HG02623 (cell line): ENCODE results near the gene GRIK3.

ENCODE experiments used
- ATAC-seq: cut with Tn5 transposase; IDR thresholded peaks from one replicate; pipeline ENCODE4 v1.9.1; 2021; ENCODE audit warnings: moderate library complexity; ENCODE audit not compliant: unreplicated experiment

GRIK3 gene

GRCh38 chr1:36835696-36836095 lies 198.6 kb downstream of the GRIK3 start:
- no peak for ATAC-seq

DNA sequence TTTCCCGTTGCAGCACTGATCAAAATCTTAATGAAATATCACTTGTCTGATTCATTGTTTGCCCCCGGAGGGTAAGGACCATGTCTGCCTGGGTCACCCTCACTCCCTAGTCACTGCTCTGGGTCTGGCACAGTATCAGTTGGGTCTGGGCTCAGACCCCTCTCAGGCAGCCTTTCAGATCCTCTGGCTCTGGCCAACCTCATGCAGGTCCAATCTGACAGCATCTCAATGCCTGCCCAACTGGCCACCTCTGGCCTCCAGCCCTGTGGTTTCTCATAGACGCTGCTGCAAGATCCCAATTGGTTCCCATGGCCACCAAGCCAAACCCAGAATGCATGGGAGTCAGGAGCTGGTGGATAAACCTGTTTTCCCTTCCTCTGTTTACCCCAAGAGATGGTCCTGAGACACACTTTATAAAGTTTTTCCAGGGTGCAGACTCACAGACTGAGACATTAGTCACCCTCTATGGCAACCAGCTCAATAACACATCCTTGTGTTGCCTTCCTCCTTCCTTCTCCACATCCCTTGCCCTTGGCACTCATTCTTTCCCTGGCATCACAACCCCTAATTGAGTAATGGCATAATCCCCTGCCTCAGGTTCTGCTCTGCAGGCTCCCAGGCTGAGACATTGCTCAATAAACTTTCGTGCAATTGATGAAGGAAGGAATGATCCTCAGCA lies 199.2 kb downstream of the GRIK3 start:
- no peak for ATAC-seq

GRCh38 chr1:36834586-36834985 lies 199.7 kb downstream of the GRIK3 start:
- no peak for ATAC-seq

DNA sequence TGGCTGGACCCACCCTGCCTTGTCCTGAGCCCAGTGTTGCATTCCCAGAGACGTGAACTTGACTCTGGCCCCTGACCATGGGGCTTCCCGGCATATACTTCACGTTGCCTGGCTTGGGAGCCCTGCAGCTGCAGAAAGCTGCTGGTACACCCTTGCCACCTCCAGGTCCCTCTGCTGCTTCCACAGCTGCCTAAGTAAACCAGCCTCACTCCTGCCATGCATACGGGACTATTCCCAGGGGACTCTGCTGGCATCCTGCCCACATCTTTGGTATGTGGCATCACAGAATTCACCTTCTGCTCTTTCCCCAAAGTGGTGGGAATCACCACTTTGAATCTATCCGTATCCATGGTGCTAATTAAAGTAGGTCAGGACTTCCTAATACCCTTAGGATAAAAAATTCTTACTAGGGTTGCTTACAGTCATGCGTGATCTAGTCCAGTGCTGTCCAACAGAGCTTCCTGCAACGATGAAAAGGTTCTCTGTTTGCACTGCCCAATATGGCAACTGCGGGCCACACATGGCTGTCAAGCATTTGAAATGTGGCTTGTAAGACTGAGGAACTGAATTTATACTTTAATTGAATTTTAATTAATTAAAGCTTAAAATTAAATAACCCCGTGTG lies 203.0 kb downstream of the GRIK3 start:
- no peak for ATAC-seq

DNA sequence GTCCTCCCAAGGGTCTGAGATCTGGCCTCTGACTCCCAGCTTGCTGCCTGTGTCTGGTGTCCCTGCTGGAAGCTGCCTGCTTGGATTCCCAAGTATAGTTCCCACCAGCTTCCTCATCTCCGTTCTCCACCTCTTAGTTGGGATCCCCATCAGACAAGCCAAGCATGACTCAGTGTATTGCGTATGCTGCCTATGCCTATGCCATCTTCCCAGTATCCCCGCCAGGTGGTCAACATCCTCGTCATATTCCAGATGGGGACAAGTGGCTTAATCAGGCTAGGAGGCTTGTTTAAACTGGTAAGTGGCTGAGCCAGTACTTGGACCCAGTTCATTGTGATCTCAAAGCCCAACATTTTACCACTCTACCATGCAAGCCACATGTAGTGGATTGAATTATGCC lies 204.4 kb downstream of the GRIK3 start:
- no peak for ATAC-seq

DNA sequence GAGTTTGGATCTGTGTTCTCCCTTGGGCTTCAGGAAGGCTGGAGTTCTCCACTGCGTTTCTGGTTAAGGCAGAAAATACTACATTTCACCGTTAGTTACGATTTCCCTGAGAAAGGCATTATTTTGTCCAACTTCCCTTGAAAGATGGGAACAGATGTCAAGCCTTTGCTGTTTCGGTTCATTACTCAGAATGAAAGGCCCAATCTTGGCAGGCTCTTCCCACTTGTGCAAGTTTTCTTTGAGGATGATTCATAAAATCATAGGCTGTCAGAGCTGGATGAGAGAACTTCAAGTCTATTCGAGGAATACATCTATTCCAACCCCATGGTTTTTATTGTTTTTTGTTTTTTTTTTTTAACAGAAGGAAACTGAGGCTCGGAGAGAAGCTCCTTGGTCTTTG lies 205.2 kb downstream of the GRIK3 start:
- no peak for ATAC-seq

DNA sequence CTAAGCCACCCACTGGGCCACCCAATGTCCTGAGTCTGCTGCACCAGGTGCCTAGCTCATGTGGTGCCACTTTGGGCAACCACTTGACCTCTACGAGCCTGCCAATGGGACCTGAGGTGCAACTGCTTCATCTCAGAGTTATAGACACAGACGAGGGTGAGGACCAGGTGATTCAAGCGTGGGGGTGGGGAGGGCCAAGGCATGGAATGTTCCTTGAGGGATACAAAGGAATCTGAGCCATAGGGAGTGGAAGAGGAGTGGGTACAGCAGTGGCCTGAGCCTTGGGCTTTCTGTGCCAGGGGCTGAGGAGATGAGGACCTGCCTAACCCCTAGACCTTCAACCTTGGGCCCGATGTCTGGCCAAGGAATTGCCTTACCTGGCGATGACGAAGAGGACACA lies 209.1 kb downstream of the GRIK3 start:
- no peak for ATAC-seq

- no peak for ATAC-seq
Observed at GRCh38 chr1:36824390-36824861, 209.9 kb downstream of the GRIK3 start.

DNA sequence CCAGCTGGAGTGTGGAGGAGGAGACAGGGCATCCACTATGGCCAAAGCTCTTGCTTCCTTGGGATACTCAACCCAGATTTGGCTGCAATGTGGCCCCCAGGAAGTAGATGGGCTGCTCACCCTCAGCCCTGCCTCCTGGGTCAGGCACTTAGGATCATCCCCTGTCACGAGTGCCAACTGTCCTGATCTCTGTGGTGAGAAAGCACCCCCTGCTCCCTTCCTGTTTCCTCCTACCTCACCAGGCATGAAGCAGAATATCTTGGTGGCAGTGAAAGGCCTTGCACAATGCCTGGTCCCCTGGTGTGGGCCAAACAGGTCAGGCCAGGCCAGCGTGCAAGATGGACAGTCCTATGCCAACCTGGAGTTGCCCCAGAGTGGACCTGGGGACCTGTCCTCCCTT lies 211.7 kb downstream of the GRIK3 start:
- no peak for ATAC-seq

GRCh38 chr1:36821386-36821785 lies 212.9 kb downstream of the GRIK3 start:
- no peak for ATAC-seq

GRCh38 chr1:36818771-36819170 lies 215.5 kb downstream of the GRIK3 start:
- no peak for ATAC-seq

GRCh38 chr1:36816348-36816747 lies 218.0 kb downstream of the GRIK3 start:
- no peak for ATAC-seq

DNA sequence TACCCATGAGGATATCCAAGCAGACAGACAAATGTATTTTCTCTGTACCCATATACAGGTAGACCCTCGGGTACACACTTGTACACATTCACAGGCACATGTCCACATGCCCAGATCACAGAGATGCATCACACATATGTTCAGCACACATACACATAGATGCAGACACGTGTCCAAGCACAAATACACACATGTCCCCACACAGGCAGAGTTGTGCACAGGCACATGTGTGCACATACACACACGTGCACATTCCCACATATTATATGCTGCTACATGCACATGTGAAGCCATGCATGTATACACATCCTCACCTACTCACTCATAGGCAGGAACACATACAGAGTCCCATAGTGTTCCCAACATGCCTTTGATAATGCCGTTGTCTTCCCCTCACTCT lies 219.5 kb downstream of the GRIK3 start:
- ATAC-seq: no peak

- ATAC-seq: no peak
Observed at GRCh38 chr1:36814083-36814482, 220.2 kb downstream of the GRIK3 start.

GRCh38 chr1:36807262-36807661 lies 227.1 kb downstream of the GRIK3 start:
- ATAC-seq: no peak

DNA sequence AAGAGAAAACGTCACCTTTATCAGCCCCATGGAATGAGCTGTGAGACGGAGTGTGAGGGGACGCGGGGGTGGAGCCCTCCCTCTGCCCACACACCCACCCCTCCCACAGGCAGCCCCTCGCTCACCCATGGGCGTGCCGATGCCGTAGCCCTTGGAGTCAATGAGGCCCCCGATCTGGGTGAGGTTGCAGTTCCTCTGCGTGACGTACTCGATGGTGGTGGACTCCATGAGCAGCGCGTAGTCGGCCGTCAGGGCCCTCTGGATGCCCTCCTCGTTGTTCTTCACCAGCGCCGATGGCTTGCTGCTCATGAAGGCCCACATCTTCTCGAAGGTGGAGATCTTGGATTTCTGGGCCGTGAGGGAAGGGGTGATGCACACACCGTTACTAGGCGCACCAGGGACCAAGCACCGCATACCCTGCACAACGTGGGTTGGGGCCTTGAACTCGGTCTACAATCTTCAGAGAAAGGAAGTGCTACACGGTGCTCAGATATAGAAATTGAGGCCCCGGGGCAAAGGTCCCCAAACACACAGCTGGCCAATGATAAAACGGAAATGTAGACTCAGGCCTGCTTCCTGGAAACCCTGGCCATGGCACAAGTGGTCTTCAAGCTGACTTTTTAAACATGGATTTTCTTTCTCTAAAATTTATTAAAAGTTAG lies 228.2 kb downstream of the GRIK3 start:
- ATAC-seq: no peak

DNA sequence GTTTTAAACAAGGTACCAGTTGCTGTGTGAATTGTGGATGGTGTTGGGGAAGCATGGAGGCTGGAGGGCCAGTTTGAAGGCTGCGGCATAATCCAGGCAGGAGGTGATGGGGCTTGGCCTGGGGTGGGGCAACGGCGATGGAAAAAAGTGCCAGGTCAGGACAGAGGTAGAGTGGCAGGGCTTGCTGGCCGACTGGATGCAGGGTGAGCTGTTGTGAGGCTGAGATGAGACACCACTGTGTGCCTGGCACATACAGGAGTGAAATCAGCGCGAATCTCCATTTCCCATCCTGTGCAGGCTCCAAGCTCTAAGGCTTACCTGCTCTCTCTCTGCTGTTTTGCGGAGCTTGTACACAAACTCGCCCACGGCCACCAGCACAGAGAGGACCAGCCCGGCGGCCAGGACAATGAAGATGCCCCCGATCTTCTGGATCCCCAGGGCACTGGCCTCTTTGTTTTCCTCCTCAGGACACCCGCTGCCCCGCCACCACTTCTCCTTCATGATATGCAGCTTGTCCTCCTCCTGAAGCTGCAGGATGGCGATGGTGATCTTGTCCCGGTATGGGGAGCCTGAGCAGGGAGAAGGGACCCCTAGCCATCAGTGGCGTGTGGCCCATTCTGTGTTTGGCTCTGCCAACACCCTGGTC lies 229.5 kb downstream of the GRIK3 start:
- ATAC-seq: no peak

DNA sequence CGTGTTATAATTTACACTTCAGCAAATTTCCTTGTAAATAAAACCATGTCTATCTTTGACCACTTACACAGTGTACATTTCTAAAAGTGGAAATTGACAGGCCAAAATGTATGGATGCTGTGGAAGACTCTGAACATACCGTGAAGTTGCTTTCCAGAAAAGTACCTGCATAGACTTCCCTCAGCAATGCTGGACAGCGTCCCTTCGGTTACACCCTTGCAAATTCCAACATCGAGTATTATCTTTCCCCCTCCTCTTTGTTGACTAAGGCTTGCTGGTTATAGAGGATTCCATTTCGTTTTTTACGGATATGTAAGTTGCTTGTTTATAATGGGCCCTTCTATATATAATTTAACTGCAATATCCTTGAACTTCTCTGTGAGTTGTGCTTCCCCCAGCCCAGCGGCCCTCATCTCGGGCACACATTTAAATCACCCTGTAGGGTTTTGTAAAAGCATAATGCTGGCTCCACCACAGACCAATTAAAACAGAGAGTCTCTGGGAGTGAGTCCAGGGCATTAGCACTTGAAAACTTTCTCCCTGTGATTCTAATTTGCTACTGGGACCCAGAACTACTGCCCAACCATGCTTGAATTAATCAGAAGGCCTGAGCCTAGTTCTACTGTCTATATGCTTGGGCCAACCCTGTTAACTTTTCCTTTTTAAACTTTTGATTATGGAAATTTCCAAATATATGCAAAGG lies 230.3 kb downstream of the GRIK3 start:
- ATAC-seq: no peak

DNA sequence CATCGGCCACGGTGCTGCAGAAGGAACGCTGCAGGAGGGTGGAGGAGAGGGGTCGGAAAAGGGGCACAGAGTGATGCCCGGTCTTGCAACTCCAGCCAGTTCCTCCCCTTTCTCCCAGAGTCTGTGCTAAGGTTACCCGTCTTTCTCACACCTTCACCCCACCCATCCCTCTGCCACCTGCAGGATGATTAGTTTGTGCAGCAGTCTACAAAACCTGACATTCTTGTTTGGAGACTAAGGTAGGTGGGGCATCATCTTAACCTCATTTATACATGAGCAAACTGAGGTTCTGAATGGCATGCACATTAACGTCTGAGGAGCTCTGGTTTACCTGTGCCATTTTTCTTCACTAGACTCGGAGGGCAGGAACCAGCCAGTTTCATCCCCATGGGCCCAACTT lies 232.3 kb downstream of the GRIK3 start:
- ATAC-seq: no peak

- ATAC-seq: no peak
Observed at GRCh38 chr1:36797761-36798160, 236.6 kb downstream of the GRIK3 start.

DNA sequence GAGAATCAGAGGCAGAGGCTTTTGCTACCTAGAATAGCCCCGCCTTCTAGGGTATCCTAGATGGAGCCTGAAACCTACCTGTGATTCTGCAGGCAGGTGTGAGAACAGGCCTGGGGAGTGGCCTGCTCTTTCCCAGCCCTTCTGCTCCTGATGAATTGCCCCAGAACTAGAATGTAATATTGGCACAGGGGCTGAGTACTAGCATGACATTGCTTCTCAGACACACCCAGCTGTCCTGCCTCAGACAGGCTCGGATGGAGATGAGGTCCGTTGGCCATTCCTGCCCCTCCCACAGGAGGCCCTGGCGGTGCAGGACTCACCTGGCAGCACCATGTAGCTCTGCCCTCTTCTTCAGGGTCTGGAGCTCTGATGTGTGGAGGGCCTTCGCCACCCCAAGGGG lies 237.6 kb downstream of the GRIK3 start:
- ATAC-seq: no peak
